ENCODE measurements around the gene HCFC1.
A peak's percentile ranks its signal among the peaks of the same experiment; 100 is the strongest.

The HCFC1 gene

GRCh38 chrX:153973127-153974002 lies 1.7 kb upstream of the HCFC1 start:
- no peak for DNase-seq

GRCh38 chrX:153972368-153973126 lies 929 bp upstream of the HCFC1 start, which contains the start of gene TMEM187:
TSS of gene TMEM187 (plus strand) at chrX:153972754. CDS start at chrX:153982063, 9,309 bp downstream.
- peak; percentile 91 for DNase-seq

- DNase-seq: peak; percentile 88
These were observed 531 bp downstream of the HCFC1 start for GRCh38 chrX:153971124-153971449.

GRCh38 chrX:153970357-153971123 lies 1.1 kb downstream of the HCFC1 start:
- DNase-seq: no peak

- DNase-seq: no peak
These were observed 1.7 kb downstream of the HCFC1 start for GRCh38 chrX:153969904-153970356.

GRCh38 chrX:153969125-153969903 lies 2.3 kb downstream of the HCFC1 start:
- DNase-seq: no peak

GRCh38 chrX:153968754-153969124 lies 2.9 kb downstream of the HCFC1 start:
- DNase-seq: no peak

GRCh38 chrX:153968255-153968654 lies 3.4 kb downstream of the HCFC1 start:
- DNase-seq: no peak

- DNase-seq: no peak
These were observed 3.9 kb downstream of the HCFC1 start for GRCh38 chrX:153967536-153968224.

- DNase-seq: peak; percentile 65
These were observed 4.6 kb downstream of the HCFC1 start for GRCh38 chrX:153966841-153967535.

GRCh38 chrX:153966283-153966688 lies 5.3 kb downstream of the HCFC1 start:
- DNase-seq: no peak

- DNase-seq: no peak
These were observed 6.2 kb downstream of the HCFC1 start for GRCh38 chrX:153965406-153965805.

- no peak for DNase-seq
These were observed 7.5 kb downstream of the HCFC1 start for GRCh38 chrX:153964105-153964504.

- DNase-seq: no peak
These were observed 8.1 kb downstream of the HCFC1 start for GRCh38 chrX:153963546-153963945.

GRCh38 chrX:153961292-153961691 lies 10.3 kb downstream of the HCFC1 start:
- DNase-seq: no peak

- no peak for DNase-seq
These were observed 10.8 kb downstream of the HCFC1 start for GRCh38 chrX:153960786-153961185.

GRCh38 chrX:153960077-153960476 lies 11.5 kb downstream of the HCFC1 start:
- DNase-seq: no peak

GRCh38 chrX:153959649-153960048 lies 12.0 kb downstream of the HCFC1 start:
- no peak for DNase-seq

GRCh38 chrX:153958605-153959004 lies 13.0 kb downstream of the HCFC1 start:
- DNase-seq: no peak

- DNase-seq: no peak
These were observed 14.4 kb downstream of the HCFC1 start for GRCh38 chrX:153957224-153957623.
